GM10248 (cell line): ENCODE measurements around the gene CTNNA3.

Source experiments
- CTCF ChIA-PET: fragments of 300-600 bp; sonication (Branson Sonifier 250); formaldehyde crosslinking; extraction: SDS; loops from one replicate; lab custom pipeline; 2021; ENCODE audit warnings: antibody characterized with exemption; lab: Yijun Ruan, JAX
- POLR2A ChIA-PET: fragments of 350-650 bp; sonication (Branson Sonifier 250); formaldehyde crosslinking; extraction: SDS; loops from one replicate; lab custom pipeline; 2020; ENCODE audit warnings: antibody characterized with exemption; lab: Yijun Ruan, JAX
- DNase-seq: peaks from one replicate; pipeline ENCODE4 v3.0.0; 2012; ENCODE audit errors: extremely low spot score
- CTCF ChIP-seq: IDR thresholded peaks from 2 replicates; pipeline ENCODE4 v1.5.1; 2012; ENCODE audit warnings: mild to moderate bottlenecking, low read depth; ENCODE audit errors: extremely low read depth, missing control alignments, control extremely low read depth

The CTNNA3 gene

GRCh38 chr10:66292456-66292855, 1403.5 kb downstream of the CTNNA3 start:
- ChIA-PET POLR2A (no interaction called here), CTCF (no interaction called here)
- TF ChIP-seq CTCF = no peak
- no peak for DNase-seq

- no peak for TF ChIP-seq CTCF
- ChIA-PET CTCF (no interaction called here), POLR2A (no interaction called here)
- no peak for DNase-seq
Observed at GRCh38 chr10:66291133-66291532, 1404.9 kb downstream of the CTNNA3 start.

- CTCF ChIA-PET = no interaction called here
- POLR2A ChIA-PET = no interaction called here
- TF ChIP-seq CTCF = no peak
- DNase-seq = no peak
Observed at GRCh38 chr10:66284621-66285020, 1411.4 kb downstream of the CTNNA3 start.

- ChIA-PET CTCF (no interaction called here), POLR2A (no interaction called here)
- no peak for DNase-seq
- no peak for TF ChIP-seq CTCF
Observed at GRCh38 chr10:66283874-66284464, 1412.0 kb downstream of the CTNNA3 start.

- ChIA-PET CTCF (no interaction called here), POLR2A (no interaction called here)
- DNase-seq = no peak
- TF ChIP-seq CTCF = no peak
Observed at GRCh38 chr10:66283064-66283463, 1412.9 kb downstream of the CTNNA3 start.

- ChIA-PET POLR2A (no interaction called here), CTCF (no interaction called here)
- TF ChIP-seq CTCF = no peak
- DNase-seq = no peak
Observed at GRCh38 chr10:66281327-66281726, 1414.7 kb downstream of the CTNNA3 start.
